Esophagus squamous epithelium (tissue), 5 donors: Measurements from ENCODE around the gene VMAC. TPM values are rescaled to one million over a fixed set of nuclear protein-coding genes. Genes with fewer than 3 reads are reported as not detected.

Experiments
- DNase-seq: peaks from one replicate; lab custom pipeline; 2025; lab: John Stamatoyannopoulos, UW
- H3K27ac ChIP-seq, 4 donors: fragments of 200-600 bp; sonication (generic); one replicate each; pipeline ENCODE4 v1.5.1; 2016 to 2019; ENCODE audit warnings: mild to moderate bottlenecking in 1 of 4
- H3K27me3 ChIP-seq, 4 donors: fragments of 200-600 bp; sonication (generic); 1 replicate in 3 of 4; 2 replicates in 1 of 4; pipeline versions ENCODE4 v1.5.1 to v1.6.0; 2017 to 2021; ENCODE audit warnings: antibody characterized with exemption in 1 of 4
- H3K36me3 ChIP-seq, 3 donors: fragments of 200-600 bp; sonication (generic); one replicate each; pipeline ENCODE4 v1.5.1; 2016 to 2019
- H3K4me1 ChIP-seq, 3 donors: fragments of 200-600 bp; sonication (generic); one replicate each; pipeline ENCODE4 v1.5.1; 2017 to 2019
- H3K4me3 ChIP-seq, 4 donors: fragments of 200-600 bp; sonication (generic); 1 replicate in 3 of 4; 2 replicates in 1 of 4; pipeline ENCODE4 v1.5.1; 2016 to 2019; ENCODE audit warnings: mild to moderate bottlenecking in 2 of 4, moderate library complexity in 1 of 4
- H3K9me3 ChIP-seq, 3 donors: fragments of 200-600 bp; sonication (generic); one replicate each; pipeline ENCODE4 v1.5.1; 2016 to 2019
- CTCF ChIP-seq, 6 experiments: fragments of 450-650 bp in 4 of 6; fragments of 200-600 bp in 2 of 6; sonication (generic) in 2 of 6; IDR thresholded peaks; one replicate each; pipeline ENCODE4 v1.5.1; 2016 to 2019; ENCODE audit warnings: antibody characterized with exemption in 6 of 6, mild to moderate bottlenecking in 4 of 6, moderate library complexity in 4 of 6
- POLR2A ChIP-seq, 4 donors: fragments of 450-650 bp; IDR thresholded peaks; one replicate each; pipeline ENCODE4 v1.6.1; 2017; ENCODE audit warnings: antibody characterized with exemption in 4 of 4, mild to moderate bottlenecking in 4 of 4, moderate library complexity in 3 of 4
- WGBS, 2 donors: methylation state at CpG; one replicate each; pipeline ENCODE4 v1.1.5; 2018; 5-methylcytosine and 5-hydroxymethylcytosine counted together
- intact Hi-C: fragments of 100-400 bp; cut with DNase I; formaldehyde crosslinking; loops from one replicate; pipeline ENCODE4 v1.15.0; 2022
- total RNA-seq, 4 donors: library from RNA; depleted of rRNA; stranded (reverse); fragments of >200 nt; gene quantifications; one replicate each; pipeline ENCODE4 v1.1.0, GENCODE V29; 2016
- donor health status: DM: yes; HTN: yes; CAD: no.

Gene VMAC
- total RNA-seq, 4 donors from 2014 or later, result 3.1 to 8.6 (median 5.6) TPM

GRCh38 chr19:5922161-5922545 is 17.5 kb downstream of the VMAC start:
- Histone ChIP-seq H3K27ac (no peak overlapping the region), H3K27me3 (no peaks in the 10 kb centered on the region), H3K9me3 (no peaks in the 10 kb centered on the region), H3K4me3 (no peak overlapping the region), H3K36me3 (peaks cover 53 to 100% (median 70%) of the 10 kb centered on the region in 3 donors), H3K4me1 (peaks cover 0 to 17% (median 5%) of the 10 kb centered on the region in 3 donors)
- no peak for TF ChIP-seq POLR2A (IDR thresholded peaks at IDR 0.05)
- TF ChIP-seq CTCF (IDR thresholded peaks at IDR 0.05), result no peak
- no peak for DNase-seq
- intact Hi-C loops, result no loop called here
- 86 to 92% methylated on average over 12 of the region's 12 CpGs for WGBS, 2 donors

- H3K36me3 ChIP-seq, result peaks cover 43 to 100% (median 59%) of the 10 kb centered on the region in 3 donors
- DNase-seq, result no peak
- H3K4me3 ChIP-seq, result no peak overlapping the region
- intact Hi-C loops, result no loop called here
- TF ChIP-seq POLR2A (IDR thresholded peaks at IDR 0.05) (no peak), CTCF (IDR thresholded peaks at IDR 0.05) (no peak)
- WGBS, 2 donors, result 80% methylated on average over 1 of the region's 16 CpGs; no CpG with 5 or more reads in 1 of the 2 donors
- H3K9me3 ChIP-seq, result no peaks in the 10 kb centered on the region
- no peak overlapping the region for H3K27ac ChIP-seq
- no peaks in the 10 kb centered on the region for H3K27me3 ChIP-seq
- H3K4me1 ChIP-seq, result peaks cover 0 to 28% (median 5%) of the 10 kb centered on the region in 3 donors
Observed at GRCh38 chr19:5923356-5923755, 18.7 kb downstream of the VMAC start.

GRCh38 chr19:5925830-5926427 is 21.3 kb downstream of the VMAC start:
- intact Hi-C loops, result no loop called here
- H3K9me3 ChIP-seq, result no peaks in the 10 kb centered on the region
- TF ChIP-seq POLR2A (IDR thresholded peaks at IDR 0.05) (no peak), CTCF (IDR thresholded peaks at IDR 0.05) (no peak)
- H3K27ac ChIP-seq, result peak overlapping the region; percentile 40 to 82 (median 67)
- H3K27me3 ChIP-seq, result no peaks in the 10 kb centered on the region
- no peak overlapping the region for H3K4me3 ChIP-seq
- H3K36me3 ChIP-seq, result peaks cover 27 to 100% (median 57%) of the 10 kb centered on the region in 3 donors
- DNase-seq, result no peak
- peaks cover 0 to 28% (median 5%) of the 10 kb centered on the region in 3 donors for H3K4me1 ChIP-seq
- WGBS, 2 donors, result 81 to 85% methylated on average over 13 to 18 of the region's 18 CpGs

GRCh38 chr19:5926641-5927440 is 22.2 kb downstream of the VMAC start:
- intact Hi-C loops, result no loop called here
- peaks cover 27 to 100% (median 62%) of the 10 kb centered on the region in 3 donors for H3K36me3 ChIP-seq
- 59 to 66% methylated on average over 13 to 14 of the region's 14 CpGs for WGBS, 2 donors

More at GRCh38 chr19:5926641-5927440, 22.2 kb downstream of the VMAC start:
- H3K4me1 ChIP-seq, result peaks cover 0 to 28% (median 5%) of the 10 kb centered on the region in 3 donors
- H3K27ac ChIP-seq, result peak overlapping the region; percentile 40 to 82 (median 67)
- TF ChIP-seq POLR2A (IDR thresholded peaks at IDR 0.05) (no peak), CTCF (IDR thresholded peaks at IDR 0.05) (no peak)
- no peaks in the 10 kb centered on the region for H3K9me3 ChIP-seq
- no peak for DNase-seq
- no peaks in the 10 kb centered on the region for H3K27me3 ChIP-seq
- no peak overlapping the region for H3K4me3 ChIP-seq
